CD4-positive, alpha-beta T cell treated with Interleukin-12 subunit alpha and Interleukin-12 subunit beta, for 1 hour (primary cell): ENCODE data around the gene CMTM3.
A peak's percentile ranks its signal among the peaks of the same experiment; 100 is the strongest.
"Not testable (repeated sequence)": the region's sequence is repeated elsewhere in the genome, so short reads cannot be mapped to it uniquely, and the experiment has no call there.

ENCODE experiments used
- DNase-seq: peaks from one replicate; pipeline ENCODE4 v3.0.0-alpha.2; 2020

The CMTM3 gene

GRCh38 chr16:66637806-66638205, 33.3 kb downstream of the CMTM3 start:
- no peak for DNase-seq

- no peak for DNase-seq
These were observed 34.8 kb downstream of the CMTM3 start for GRCh38 chr16:66639091-66639885.

DNA sequence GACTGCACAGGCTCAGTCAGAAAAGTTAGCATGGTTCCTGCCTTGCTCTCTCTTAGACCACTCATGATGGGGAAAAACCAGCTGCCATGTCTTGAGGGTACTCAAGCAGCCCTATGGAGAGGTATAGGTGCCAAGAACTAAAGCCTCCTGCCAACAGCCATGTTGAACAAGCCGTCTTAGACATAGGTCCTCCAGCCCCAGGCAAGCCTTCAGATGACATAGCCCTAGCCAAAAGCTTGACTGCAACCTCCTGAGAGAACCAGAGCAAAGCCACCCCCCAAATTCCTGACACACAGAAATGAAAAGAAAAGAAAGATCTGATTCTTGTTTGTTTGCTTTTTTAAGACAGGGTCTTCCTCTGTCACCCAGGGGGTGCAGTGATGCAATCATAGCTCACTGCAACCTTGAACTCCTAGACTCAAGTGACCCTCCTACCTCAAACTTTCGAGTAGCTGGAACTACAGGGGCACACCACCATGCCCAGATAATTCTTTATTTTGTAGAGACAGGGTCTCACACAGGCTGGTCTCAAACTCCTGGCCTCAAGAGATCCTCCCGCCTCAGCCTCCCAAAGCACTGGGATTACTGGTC, 36.3 kb downstream of the CMTM3 start:
- DNase-seq: no peak

GRCh38 chr16:66641387-66641786, 36.9 kb downstream of the CMTM3 start:
- no peak for DNase-seq

DNA sequence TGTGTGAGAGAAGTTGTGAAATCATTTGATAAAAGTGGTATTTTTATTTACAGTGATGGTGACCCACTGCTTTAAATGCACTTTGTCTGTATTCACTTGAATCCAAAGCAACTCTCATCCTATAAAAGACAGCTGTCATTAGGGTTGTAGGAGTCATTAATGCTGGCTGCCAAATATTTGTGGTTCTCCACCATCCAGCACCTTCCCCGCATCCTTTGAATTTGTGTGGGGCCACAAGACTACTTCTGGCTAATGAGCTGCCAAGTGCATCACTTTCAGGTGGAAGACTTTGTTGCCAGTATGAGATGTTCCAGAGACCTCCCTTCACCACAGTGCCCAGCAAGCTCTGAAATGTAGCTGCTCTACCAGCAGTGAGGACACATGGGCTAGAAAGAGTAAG, 43.4 kb downstream of the CMTM3 start:
- no peak for DNase-seq

- no peak for DNase-seq
These were observed 44.7 kb downstream of the CMTM3 start for GRCh38 chr16:66649167-66649566.

GRCh38 chr16:66649636-66650205, 45.2 kb downstream of the CMTM3 start:
- DNase-seq: no peak

- DNase-seq: peak; percentile 83
These were observed 46.4 kb downstream of the CMTM3 start for GRCh38 chr16:66650707-66651473.

DNA sequence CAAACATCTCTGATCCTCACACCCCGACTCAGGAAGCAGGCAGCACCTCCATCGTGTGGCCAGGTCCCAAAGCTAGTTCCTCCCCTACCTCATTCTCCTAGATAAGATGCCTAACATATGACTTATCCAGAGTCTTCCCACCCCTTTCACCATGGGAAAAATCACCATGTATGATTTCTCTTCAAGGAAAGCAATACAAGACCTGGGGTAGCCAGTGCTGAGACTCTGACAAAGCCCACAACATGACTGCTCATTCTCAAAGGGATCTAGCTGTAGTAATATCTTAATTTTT, 46.9 kb downstream of the CMTM3 start:
- no peak for DNase-seq

DNA sequence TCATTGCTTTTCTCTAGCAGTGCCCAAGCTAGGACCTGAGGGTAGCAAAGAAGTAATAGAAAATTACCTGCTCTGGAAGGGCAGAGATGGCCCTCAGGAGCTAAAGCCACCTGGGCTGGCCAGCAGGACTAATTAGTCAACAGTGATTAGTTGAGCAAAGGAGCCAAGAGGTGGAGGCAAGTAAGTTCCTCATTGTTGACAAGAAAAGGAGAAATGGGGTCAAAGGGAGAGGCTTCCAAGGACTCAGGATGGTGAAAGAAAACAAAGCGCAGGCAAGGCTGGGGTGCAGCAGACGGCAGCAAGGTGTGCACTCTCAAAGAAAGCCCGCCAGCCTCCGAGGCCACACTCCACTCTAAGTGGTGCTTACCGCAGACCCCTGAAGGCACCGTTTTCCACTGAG, 47.5 kb downstream of the CMTM3 start:
- no peak for DNase-seq

- no peak for DNase-seq
These were observed 48.3 kb downstream of the CMTM3 start for GRCh38 chr16:66652661-66653360.

- DNase-seq: no peak
These were observed 49.3 kb downstream of the CMTM3 start for GRCh38 chr16:66653581-66654350.

GRCh38 chr16:66656547-66656946, 52.0 kb downstream of the CMTM3 start:
- no peak for DNase-seq

- DNase-seq: no peak
These were observed 53.8 kb downstream of the CMTM3 start for GRCh38 chr16:66658143-66658859.

GRCh38 chr16:66658860-66659190, 54.3 kb downstream of the CMTM3 start:
- no peak for DNase-seq

DNA sequence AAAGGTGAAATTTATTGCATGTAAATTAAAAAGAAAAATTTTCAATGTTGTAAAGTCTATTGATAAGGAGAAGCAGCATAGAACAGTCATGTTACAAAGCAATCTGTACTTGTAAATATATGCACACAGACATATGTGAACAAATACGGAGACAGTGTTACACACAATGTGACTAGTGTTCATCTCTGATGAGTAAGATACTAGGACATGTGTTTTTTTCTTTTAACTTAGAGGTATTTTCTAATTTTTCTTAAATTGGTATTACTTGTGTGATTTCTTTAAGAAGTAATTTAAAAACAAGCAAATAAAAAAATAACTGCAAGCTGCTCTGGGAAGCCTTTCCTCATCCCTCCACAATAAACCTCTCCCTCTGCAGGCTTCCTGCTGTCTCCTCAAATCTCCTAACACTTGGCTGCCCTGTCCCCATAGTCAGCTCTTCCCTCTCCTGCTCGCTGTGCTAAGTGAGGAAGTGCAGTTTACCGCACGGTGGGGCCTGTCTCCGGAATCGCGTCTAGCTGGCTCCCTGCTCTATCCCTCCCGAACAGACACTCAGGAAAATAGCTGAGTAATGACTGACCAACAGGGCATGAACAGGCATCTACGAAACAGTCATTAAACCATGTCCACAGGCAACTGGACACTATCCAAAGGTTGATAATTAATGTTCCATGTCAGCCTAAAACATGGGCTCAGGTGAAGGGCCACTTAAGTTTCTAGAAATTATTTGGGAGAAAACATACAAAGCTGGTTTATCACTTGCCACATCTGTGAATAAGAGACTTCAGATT, 56.1 kb downstream of the CMTM3 start:
- no peak for DNase-seq

GRCh38 chr16:66661210-66661560, 56.7 kb downstream of the CMTM3 start:
- DNase-seq: no peak

DNA sequence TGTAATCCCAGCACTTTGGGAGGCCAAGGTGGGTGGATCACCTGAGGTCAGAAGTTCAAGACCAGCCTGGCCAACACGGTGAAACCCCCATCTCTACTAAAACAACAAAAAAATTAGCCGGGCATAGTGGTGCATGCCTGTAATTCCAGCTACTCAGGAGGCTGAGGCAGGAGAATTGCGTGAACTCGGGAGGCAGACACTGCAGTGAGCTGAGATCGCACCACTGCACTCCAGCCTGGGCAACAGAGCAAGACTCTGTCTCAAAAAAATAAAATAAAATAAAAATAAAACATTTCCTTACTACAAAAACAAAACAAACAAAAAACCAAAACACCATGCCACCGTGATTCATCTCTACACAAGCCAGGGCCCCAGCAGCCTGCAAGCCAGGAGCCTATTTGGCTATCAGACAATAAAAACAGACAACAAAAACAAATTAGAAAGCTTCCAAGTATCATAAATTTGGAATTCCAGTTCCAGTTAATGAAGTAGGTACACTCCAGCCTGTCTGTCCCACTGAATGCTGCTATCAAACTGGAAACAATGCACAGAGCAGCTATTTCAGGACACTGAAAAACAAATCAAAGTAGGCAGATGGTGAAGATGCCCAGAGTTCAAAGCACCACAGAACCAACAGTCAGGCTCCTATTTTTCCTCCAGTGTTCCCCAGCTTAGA, 57.3 kb downstream of the CMTM3 start:
- DNase-seq: not testable (repeated sequence)

DNA sequence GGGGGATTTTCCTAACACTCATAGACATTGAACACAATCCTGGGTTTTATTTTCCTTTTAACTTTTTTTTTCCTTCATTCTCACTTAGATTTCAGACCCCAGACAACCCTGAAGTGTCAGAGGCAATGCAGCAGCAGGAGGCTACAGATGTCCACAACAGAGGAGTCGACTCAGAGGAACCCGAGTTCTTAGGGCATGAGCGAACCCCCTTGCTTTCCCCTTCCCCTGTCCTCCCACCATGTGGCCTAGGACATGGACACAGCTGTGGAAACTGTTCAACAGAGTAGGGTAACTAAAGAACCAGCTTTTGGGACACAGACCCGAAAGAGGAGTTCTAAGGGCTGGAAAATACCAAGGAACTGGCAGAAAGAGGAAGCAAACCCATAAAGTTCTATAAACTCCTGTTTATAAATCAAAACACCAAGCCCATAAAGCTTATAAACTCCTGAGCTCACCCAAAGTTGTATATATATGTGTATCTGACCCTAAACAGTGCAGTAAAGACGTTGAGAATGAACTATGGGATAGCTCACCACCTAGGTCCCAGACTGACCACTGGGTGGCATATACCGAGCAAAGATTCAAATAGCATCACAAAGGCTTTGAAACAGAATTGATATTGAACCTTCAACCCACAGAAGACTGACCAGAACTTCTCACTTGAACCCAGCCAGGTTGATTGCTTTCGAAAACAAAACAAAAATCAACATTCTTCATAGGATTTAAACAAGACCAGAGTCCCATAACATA, 58.1 kb downstream of the CMTM3 start:
- no peak for DNase-seq
